Measurements from ENCODE around the gene RPS6KA4.

The RPS6KA4 gene

GRCh38 chr11:64366751-64367150 lies 7.8 kb downstream of the RPS6KA4 start:
- DNase-seq (ENCODE audit: low read depth in 3 of 3), result no peak

DNA sequence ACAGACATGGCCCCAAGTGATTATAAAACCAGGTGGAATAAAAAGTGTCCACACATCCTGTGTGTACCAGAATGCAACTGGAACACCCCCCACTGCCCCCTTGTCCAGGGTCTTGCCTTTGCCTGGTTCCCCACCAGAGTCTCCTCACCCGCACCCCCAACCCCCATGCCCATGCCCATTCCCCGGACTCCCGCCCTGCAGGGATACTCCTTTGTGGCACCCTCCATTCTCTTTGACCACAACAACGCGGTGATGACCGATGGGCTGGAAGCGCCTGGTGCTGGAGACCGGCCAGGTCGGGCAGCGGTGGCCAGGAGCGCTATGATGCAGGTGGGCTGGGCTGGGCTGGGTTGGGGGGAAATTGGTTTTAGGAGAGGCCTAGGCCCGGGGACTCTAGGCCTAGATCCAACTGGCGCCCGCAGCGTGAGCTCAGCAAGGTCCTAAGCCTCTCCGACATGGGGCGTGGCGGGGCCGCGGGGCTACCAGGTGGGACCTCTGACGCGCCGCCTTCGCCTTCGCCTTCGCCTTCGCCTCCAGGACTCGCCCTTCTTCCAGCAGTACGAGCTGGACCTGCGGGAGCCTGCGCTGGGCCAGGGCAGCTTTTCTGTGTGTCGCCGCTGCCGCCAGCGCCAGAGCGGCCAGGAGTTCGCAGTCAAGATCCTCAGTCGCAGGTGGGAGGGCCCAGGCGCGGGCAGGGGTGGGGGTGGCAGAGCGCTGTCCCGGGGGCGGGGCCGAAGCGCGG lies 9.1 kb downstream of the RPS6KA4 start:
- DNase-seq (ENCODE audit: low read depth in 3 of 3), result no peak

DNA sequence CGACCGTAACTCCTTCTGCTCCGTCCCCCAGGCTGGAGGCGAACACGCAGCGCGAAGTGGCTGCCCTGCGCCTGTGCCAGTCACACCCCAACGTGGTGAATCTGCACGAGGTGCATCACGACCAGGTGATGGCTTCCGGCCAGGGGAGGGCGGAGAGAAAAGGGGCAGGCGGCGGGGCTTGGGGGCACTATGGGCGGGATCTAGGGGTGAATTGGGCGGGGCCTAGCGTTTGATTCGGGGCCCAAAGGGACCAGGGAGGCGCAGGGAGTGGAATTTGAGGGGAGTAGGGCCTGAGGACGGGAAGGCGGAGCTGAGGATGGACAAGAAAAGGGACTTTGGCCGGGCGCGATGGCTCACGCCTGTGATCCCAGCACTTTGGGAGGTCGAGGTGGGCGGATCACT lies 9.7 kb downstream of the RPS6KA4 start:
- DNase-seq (ENCODE audit: low read depth in 3 of 3), result no peak

- no peak for DNase-seq (ENCODE audit: low read depth in 3 of 3)
Observed at GRCh38 chr11:64369440-64370421, 10.8 kb downstream of the RPS6KA4 start.

- no peak for DNase-seq (ENCODE audit: low read depth in 3 of 3)
Observed at GRCh38 chr11:64371201-64371600, 12.2 kb downstream of the RPS6KA4 start.

GRCh38 chr11:64372021-64372420 lies 13.1 kb downstream of the RPS6KA4 start:
- DNase-seq (ENCODE audit: low read depth in 3 of 3), result no peak

DNA sequence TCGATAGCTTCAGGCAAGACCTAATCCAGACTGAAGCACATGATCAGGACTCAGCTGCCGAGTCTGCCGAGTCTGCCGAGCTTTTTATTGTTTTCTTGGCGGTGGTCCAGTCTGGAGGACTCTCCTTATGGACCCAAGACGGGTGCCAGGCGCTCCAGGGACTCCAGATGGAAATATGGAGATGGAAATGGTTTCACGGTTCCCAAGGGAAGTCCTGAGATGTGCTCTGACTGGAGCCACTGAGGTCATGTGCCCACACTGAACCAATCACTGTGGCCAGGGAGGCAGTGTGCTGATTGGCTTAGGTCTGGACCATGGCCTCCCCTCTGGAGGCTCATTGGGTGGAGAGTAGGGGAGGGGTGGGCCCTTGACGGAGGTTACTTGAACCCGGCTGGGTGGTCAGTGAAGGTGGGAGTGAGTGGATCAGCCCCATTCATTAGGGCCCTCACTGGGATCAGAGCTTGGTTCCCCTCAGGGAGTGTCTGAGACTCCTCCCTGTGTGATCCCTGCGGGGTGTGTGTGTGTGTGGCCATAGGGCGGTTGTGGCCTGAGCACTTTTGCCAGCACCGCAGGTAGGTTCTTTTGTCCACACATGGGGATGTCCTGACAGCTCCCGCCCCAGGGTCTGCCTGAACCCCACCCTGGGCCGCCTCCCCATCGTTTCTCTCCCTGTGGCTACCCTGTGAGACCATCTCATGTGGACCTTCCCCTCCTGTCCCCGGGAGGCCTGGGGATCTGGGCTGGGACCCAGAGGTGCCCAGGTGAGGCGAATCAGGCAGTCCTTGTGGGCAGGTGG lies 14.0 kb downstream of the RPS6KA4 start:
- DNase-seq (ENCODE audit: low read depth in 3 of 3), result no peak

DNA sequence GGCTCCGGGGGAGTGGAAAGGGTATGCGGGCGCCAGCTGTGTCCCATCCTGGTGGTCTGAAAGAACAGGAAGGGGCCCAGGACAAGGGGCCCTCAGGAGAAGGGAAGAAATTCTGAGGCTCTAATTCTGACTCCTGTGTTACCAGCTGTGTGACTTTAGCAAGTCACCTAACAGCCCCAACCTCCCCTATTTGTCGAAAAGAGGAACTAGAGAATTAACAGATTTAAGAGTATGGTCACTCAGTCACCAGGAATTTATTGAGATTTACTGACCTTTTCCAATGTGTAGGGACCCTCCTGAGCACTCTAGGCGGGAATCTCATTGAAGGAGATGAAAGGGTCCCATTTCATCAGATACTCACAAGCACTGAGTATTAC lies 14.6 kb downstream of the RPS6KA4 start:
- DNase-seq (ENCODE audit: low read depth in 3 of 3), result no peak

- no peak for DNase-seq (ENCODE audit: low read depth in 3 of 3)
Observed at GRCh38 chr11:64376071-64376470, 17.1 kb downstream of the RPS6KA4 start.

DNA sequence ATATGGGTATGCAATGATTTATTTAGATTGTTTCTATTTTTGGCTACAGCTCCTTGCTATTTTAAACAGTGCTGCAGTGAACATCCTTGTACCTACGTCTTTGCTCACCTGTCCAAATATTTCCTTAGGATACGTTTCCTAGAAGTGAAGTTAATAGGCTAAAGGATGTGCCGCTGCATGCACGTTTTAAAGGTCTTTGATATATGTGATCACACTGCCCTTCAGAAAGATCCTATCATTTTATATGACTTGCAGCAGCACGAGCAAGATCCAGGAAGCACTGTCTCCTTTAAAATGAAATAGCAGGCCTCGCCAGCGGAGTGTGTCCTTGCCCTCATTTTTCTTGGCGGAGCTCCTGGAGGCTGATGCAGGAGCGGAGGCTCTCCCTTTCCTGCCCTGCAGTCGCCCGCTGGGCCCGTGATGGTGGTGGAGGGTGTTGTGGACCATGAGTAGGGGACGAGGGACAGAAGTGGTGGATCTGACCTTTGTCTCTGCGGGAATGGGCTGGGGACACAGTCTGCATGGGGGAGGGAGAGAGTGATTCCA lies 19.4 kb downstream of the RPS6KA4 start:
- no peak for DNase-seq (ENCODE audit: low read depth in 3 of 3)

DNA sequence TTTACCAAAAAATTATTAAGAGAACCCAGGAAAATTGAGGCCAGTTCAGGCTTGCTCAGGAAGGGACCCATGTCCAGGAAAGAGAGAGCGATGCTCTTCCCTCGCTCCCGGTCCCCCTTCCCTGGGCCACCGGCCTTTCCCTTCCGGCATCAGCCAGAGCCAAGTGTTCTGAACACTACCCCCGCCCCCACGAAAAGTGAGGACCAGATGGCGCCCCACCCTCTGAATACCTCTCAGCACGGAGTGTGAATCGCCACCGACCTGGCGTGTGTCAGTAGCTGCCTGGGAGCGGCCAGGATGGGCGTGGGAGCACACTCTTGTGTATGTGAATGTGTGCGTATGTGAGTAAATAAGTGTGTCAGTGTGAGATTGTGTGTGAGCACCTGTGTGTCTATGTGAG lies 20.2 kb downstream of the RPS6KA4 start:
- no peak for DNase-seq (ENCODE audit: low read depth in 3 of 3)

DNA sequence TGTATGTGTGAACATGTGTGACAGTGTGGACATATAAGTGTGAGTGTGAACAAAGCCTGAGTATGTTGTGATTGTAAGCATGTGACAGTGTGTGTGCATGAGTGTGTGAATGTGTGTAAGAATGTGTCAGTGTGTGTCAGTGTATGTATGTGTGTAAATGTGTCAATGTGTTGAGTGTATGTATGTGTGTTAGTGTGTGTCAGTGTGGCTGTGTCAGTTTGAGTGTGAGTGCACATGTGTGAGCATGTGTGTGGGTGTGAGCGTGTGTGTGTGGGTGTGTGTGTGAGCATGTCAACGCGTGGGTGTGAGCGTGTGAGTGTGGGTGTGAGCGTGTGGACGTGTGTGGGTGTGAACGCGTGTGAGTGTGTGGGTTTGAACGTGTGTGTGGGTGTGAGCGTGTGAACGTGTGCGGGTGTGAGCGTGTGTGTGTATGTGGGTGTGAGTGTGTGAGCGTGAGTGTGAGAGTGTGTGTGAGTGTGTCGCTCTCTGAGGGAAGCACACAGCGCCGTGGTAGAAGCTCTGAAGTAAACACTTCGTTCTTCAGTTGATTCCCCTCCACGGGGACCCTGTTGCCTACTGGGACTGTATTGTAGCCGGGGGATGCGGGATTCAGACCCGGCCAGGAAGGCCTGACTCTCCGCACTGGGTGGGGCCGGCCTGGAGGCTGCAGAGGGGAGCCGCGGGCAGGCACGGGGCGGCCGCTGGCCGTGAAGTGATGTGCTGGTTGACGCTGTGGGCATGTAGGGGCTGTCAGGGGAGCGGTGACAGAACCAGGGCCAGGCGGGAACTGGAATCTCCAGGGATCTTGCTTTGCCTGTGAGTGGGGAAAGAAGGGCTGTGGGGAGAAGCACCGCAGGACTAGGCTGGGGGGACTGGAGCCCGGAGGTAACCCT lies 21.1 kb downstream of the RPS6KA4 start:
- no peak for DNase-seq (ENCODE audit: low read depth in 3 of 3)

DNA sequence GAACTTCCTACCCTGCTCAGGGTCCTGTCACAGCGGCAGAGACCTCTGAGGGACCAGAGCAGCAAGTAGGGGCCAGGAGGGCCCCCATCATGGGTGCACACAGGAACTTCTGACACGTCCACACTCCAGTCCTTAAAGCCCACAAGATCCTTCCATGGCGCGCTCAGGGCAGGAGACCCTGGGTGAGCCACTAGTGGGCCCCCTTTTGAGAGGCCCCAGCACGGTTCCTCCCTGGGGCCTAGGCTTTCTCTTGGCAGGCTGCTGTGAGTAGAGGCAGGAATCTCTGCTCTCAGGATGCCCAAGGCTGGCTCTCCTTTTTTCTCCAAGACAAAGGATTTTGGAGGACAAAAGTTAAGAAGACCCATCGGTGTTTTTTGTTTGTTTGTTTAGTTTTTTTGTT lies 22.4 kb downstream of the RPS6KA4 start:
- DNase-seq (ENCODE audit: low read depth in 3 of 3), result no peak

GRCh38 chr11:64382047-64382446 lies 23.1 kb downstream of the RPS6KA4 start:
- no peak for DNase-seq (ENCODE audit: low read depth in 3 of 3)

GRCh38 chr11:64382586-64382985 lies 23.6 kb downstream of the RPS6KA4 start:
- no peak for DNase-seq (ENCODE audit: low read depth in 3 of 3)

DNA sequence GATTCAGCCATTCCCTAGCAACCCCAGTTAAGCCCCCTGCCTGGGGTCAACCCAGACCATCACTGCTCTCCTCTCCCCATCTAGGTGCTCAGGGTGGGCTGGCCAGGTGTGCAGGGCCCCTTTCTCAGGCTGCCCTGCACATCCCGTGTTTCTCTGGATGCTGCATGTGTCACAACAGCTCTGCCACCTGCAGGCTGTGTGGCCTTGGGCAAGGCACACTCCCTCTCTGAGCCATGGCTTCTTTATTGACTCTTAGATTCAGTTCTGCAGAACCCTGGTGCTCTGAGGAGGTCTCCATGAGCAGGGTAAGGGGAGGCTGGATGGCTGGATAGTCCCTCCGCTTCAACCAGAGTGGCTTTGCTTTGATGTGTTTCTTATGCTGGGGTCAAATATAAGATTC lies 24.6 kb downstream of the RPS6KA4 start:
- DNase-seq (ENCODE audit: low read depth in 3 of 3), result no peak

GRCh38 chr11:64384028-64384737 lies 25.2 kb downstream of the RPS6KA4 start:
- DNase-seq (ENCODE audit: low read depth in 3 of 3), result no peak

- no peak for DNase-seq (ENCODE audit: low read depth in 3 of 3)
Observed at GRCh38 chr11:64384981-64385944, 26.3 kb downstream of the RPS6KA4 start.
